UCSD-AML1 (cell line): Measurements from ENCODE around the gene FOLR2.
"Not testable (repeated sequence)": the region's sequence is repeated elsewhere in the genome, so short reads cannot be mapped to it uniquely, and the experiment has no call there.

Experiments used
- DNase-seq: peaks from one replicate; lab custom pipeline; 2025; ENCODE audit not compliant: unreplicated experiment; lab: John Stamatoyannopoulos, UW

FOLR2 gene

GRCh38 chr11:72216638-72217037, at the start of gene FOLR2:
FOLR2 (plus strand) TSS chr11:72216794; CDS start chr11:72218585, 1,791 bp downstream.
- DNase-seq, result no peak

- DNase-seq, result not testable (repeated sequence)
Observed at GRCh38 chr11:72169046-72169555, 47.5 kb upstream of the FOLR2 start.

GRCh38 chr11:72169754-72170153, 46.8 kb upstream of the FOLR2 start:
- DNase-seq, result not testable (repeated sequence)

GRCh38 chr11:72172043-72172442, 44.6 kb upstream of the FOLR2 start:
- not testable (repeated sequence) for DNase-seq

- no peak for DNase-seq
Observed at GRCh38 chr11:72173291-72173690, 43.3 kb upstream of the FOLR2 start.

- DNase-seq, result no peak
Observed at GRCh38 chr11:72174302-72175070, 42.1 kb upstream of the FOLR2 start.

- DNase-seq, result no peak
Observed at GRCh38 chr11:72177656-72178055, 38.9 kb upstream of the FOLR2 start.

- no peak for DNase-seq
Observed at GRCh38 chr11:72179049-72179803, 37.4 kb upstream of the FOLR2 start.

- no peak for DNase-seq
Observed at GRCh38 chr11:72179804-72180396, 36.7 kb upstream of the FOLR2 start.

- DNase-seq, result not testable (repeated sequence)
Observed at GRCh38 chr11:72180892-72181552, 35.6 kb upstream of the FOLR2 start.

GRCh38 chr11:72181553-72181958, 35.0 kb upstream of the FOLR2 start:
- DNase-seq, result peak; percentile 22

GRCh38 chr11:72188267-72188666, 28.3 kb upstream of the FOLR2 start:
- no peak for DNase-seq

- DNase-seq, result no peak
Observed at GRCh38 chr11:72189455-72190250, 26.9 kb upstream of the FOLR2 start.

- no peak for DNase-seq
Observed at GRCh38 chr11:72190631-72191071, 25.9 kb upstream of the FOLR2 start.

GRCh38 chr11:72191961-72192381, 24.6 kb upstream of the FOLR2 start, which contains the start of gene FOLR1:
FOLR1 (plus strand) TSS chr11:72192140; CDS start chr11:72192174, 34 bp downstream.
- no peak for DNase-seq

GRCh38 chr11:72195518-72196270, 20.9 kb upstream of the FOLR2 start:
- DNase-seq, result no peak

GRCh38 chr11:72201445-72201844, 15.1 kb upstream of the FOLR2 start:
- DNase-seq, result not testable (repeated sequence)

- no peak for DNase-seq
Observed at GRCh38 chr11:72202571-72202970, 14.0 kb upstream of the FOLR2 start.

GRCh38 chr11:72203163-72203562, 13.4 kb upstream of the FOLR2 start:
- DNase-seq, result no peak
